22Rv1 (cell line): ENCODE results near the gene SPTSSA.
A peak's percentile ranks its signal among the peaks of the same experiment; 100 is the strongest.

ENCODE experiments used
- H3K27ac ChIP-seq: fragments of 450-650 bp; 2 replicates; pipeline ENCODE4 v1.5.1; 2017
- ZFX ChIP-seq: fragments of 450-650 bp; IDR thresholded peaks from 2 replicates; pipeline ENCODE4 v1.6.1; 2017; ENCODE audit warnings: antibody characterized with exemption, borderline replicate concordance
- TF ChIP-seq, protein P1 (sequence below): fragments of 450-650 bp; IDR thresholded peaks from 2 replicates; pipeline ENCODE4 v1.5.1; 2017; ENCODE audit warnings: mild to moderate bottlenecking

The SPTSSA gene

GRCh38 chr14:34466691-34467090 is 4.7 kb upstream of the SPTSSA start:
- no peak for TF ChIP-seq ZFX
- TF ChIP-seq, protein P1, sequence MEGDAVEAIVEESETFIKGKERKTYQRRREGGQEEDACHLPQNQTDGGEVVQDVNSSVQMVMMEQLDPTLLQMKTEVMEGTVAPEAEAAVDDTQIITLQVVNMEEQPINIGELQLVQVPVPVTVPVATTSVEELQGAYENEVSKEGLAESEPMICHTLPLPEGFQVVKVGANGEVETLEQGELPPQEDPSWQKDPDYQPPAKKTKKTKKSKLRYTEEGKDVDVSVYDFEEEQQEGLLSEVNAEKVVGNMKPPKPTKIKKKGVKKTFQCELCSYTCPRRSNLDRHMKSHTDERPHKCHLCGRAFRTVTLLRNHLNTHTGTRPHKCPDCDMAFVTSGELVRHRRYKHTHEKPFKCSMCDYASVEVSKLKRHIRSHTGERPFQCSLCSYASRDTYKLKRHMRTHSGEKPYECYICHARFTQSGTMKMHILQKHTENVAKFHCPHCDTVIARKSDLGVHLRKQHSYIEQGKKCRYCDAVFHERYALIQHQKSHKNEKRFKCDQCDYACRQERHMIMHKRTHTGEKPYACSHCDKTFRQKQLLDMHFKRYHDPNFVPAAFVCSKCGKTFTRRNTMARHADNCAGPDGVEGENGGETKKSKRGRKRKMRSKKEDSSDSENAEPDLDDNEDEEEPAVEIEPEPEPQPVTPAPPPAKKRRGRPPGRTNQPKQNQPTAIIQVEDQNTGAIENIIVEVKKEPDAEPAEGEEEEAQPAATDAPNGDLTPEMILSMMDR, result no peak
- no peak overlapping the region for H3K27ac ChIP-seq

DNA sequence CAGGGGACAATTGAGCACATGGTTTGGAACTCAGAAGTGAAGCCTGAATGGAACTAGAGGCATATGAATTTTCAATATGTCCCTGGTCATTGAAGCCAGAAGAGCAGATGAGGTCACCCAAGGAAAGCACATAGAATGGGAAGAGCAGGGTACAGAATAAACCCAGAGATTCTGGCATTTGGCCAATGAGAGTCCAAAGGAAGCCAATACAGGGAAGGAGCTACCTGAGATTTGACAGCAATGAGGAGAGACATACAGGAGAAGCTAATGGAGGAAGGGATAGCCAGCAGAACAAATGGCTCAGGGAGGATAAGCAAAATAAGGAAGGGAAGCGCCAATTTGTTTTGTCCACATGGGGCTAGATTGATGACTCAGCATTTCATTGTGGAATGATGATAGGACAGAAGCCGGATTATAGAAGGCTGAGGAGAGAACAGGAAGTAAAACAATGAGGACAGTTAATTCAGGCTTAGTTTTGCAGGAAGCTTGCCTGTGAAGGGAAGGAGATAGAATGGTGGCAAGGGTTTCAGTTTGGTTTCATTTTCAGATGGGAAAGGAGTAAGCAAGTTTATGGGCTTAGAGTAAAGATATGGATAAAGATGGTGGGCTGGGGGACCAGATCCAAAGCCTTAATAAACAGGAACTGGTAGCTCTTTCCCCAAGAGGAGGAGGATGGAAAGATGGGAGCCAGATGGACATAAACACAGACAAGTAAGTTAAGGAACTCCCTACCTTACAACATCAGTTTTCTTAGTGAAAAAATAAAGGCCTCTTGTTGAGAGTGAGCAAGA is 3.2 kb upstream of the SPTSSA start:
- TF ChIP-seq ZFX, result no peak
- TF ChIP-seq, protein P1, result no peak
- H3K27ac ChIP-seq, result no peak overlapping the region

DNA sequence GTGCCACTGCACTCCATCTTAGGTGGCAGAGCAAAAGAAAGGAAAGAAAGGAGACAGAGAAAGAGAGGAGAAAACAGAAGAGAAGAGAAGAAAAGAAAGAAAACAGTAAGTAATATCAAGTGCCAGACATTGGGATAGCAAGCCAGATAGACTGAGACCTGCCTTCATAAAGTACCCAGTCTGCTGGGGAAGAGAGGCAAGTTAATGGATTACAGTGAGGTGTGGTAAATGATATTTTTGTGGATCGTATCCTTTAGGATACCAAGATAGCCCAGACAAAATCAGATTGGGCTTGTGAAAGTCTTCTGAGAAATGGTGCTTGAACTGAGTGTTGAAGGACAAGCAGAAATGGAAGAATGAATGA is 1.5 kb upstream of the SPTSSA start:
- no peak for TF ChIP-seq ZFX
- TF ChIP-seq, protein P1, result no peak
- no peak overlapping the region for H3K27ac ChIP-seq

- peak overlapping the region; percentile 78 for H3K27ac ChIP-seq
- TF ChIP-seq ZFX, result no peak
- TF ChIP-seq, protein P1, result no peak
Measured at GRCh38 chr14:34461334-34462131, 507 bp downstream of the SPTSSA start.

GRCh38 chr14:34460841-34461240 is 1.2 kb downstream of the SPTSSA start:
- TF ChIP-seq, protein P1, result no peak
- TF ChIP-seq ZFX, result no peak
- peak overlapping the region; percentile 78 for H3K27ac ChIP-seq

DNA sequence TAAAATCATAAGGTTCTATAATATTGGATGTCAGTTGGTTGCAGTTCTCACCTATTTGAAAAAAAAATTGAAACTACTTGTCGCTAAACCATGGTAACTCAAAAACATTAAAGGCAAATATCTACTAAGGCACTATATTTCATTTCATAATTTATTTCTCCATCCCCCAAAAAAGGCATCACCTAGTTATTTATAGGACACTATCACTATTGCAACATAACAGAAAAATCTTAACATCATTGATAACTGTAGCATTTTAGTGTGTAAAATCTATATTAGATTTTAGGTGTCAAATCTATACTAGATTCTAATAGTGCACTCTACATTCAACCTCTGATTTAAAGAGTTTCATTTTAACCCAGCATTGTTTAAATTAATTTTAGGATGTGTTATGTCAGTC is 1.7 kb downstream of the SPTSSA start:
- no peak overlapping the region for H3K27ac ChIP-seq
- TF ChIP-seq, protein P1, result no peak
- TF ChIP-seq ZFX, result no peak

DNA sequence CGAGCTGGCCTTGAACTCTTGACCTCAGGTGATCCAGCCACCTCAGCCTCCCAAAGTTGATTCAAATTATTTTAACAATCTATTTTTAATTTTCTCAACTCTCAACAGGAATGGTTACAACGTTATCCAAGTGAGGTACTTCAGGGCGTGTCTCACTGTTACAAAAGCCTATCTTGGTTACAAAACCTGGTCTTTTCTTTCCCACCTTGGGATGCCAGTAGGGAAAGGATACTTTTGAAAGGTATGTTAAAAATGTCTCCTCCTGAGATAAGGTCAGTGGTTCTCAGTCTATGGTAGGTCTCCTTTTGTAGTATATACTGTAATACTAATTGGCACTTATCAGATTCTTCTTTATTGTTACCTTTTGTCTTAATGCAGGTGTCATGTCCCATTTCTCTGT is 4.9 kb downstream of the SPTSSA start:
- no peak for TF ChIP-seq ZFX
- TF ChIP-seq, protein P1, result no peak

More for the DNA sequence above, 4.9 kb downstream of the SPTSSA start:
- H3K27ac ChIP-seq, result no peak overlapping the region
